ENCODE results near the gene RALY.

GRCh38 chr20:33981347-33981746, 12.4 kb upstream of the RALY start:
- TF ChIP-seq CTCF (IDR thresholded peaks at IDR 0.05; ENCODE audit: poor library complexity, severe bottlenecking) (no peak), RAD21 (conservative IDR thresholded peaks at IDR 0.05) (no peak), SMC3 (conservative IDR thresholded peaks at IDR 0.05; ENCODE audit: poor library complexity) (no peak), POLR2AphosphoS5 (IDR thresholded peaks at IDR 0.05) (no peak)
